ENCODE measurements around the gene OR10H1. TPM values are rescaled to one million over a fixed set of nuclear protein-coding genes. Genes with fewer than 3 reads are reported as not detected.

OR10H1 gene
- total and polyA plus RNA-seq, 4 donors = under 0.01 TPM; not detected in 3

DNA sequence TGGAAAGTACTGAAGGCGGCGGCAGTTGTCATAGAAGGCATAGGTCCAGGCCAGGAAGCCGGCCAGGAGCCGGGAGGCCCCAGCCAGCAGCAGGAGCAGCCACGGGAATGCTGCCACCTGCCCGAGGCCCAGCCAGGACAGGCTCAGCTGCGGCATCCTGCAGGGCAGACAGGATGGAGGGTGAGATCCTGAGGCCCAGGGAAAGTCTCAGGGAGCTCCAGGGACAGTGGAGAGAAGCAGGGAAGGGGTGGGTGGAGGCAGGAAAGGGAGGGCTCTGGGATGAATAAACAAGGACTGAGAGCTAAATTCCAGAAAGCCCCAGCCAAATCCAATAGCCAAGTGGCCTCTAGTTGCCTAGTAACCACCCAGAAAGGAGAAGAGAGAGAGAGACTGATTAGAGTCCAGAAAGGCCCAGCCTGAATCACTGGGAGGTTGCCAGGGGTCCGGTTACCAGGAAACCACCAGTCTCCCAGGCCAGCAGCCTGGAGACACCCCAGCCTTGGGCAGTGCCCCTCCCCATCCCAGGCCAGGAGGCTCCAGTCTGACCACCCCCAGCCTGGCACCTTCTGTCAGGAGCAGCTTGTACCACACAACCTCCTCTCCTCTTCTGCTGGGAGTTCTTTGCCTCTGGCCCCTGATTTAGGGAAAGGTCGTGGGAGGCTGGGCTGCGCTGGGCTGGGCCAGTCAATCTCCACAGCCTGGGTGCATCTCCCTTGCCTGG lies 35.5 kb downstream of the OR10H1 start:
- Histone ChIP-seq H3K4me1 (ENCODE audit: control insufficient read depth in 4 of 4, insufficient read depth in 4 of 4, low read length in 3 of 4) (peaks cover 0 to 11% (median 7%) of the 10 kb centered on the region in 4 donors), H3K27me3 (ENCODE audit: control insufficient read depth in 4 of 4, insufficient read depth in 4 of 4, low read length in 3 of 4) (peaks cover 0 to 3% (median 0%) of the 10 kb centered on the region in 4 donors), H3K36me3 (ENCODE audit: control insufficient read depth in 4 of 4, insufficient read depth in 3 of 4, low read depth in 1 of 4, low read length in 3 of 4) (no peaks in the 10 kb centered on the region), H3K9ac (ENCODE audit: low read depth in 1 of 2, low read length in 2 of 2) (no peak overlapping the region), H3K9me3 (ENCODE audit: control insufficient read depth in 4 of 4, low read length in 3 of 4) (no peaks in the 10 kb centered on the region), H3K27ac (ENCODE audit: low read depth in 1 of 2, low read length in 2 of 2) (peak overlapping the region in 1 of 2 donors; percentile 36), H3K4me3 (ENCODE audit: low read depth in 1 of 3, low read length in 3 of 3) (no peak overlapping the region)
- WGBS = 21% methylated on average over 10 of the region's 10 CpGs
- DNase-seq (ENCODE audit: low spot score) = no peak
- TF ChIP-seq YY1 (IDR thresholded peaks at IDR 0.05) (no peak), RXRA (IDR thresholded peaks at IDR 0.05) (no peak), JUND (IDR thresholded peaks at IDR 0.05) (no peak), HNF4A (conservative IDR thresholded peaks at IDR 0.05) (peak in 1 of 2 donors; percentile 31), EGR1 (IDR thresholded peaks at IDR 0.05; ENCODE audit: low read depth in 2 of 2) (no peak), FOXA1 (IDR thresholded peaks at IDR 0.05) (no peak), GABPA (IDR thresholded peaks at IDR 0.05 in 1 of 2, conservative IDR thresholded peaks at IDR 0.05 in 1 of 2) (no peak), SP1 (IDR thresholded peaks at IDR 0.05) (peak; percentile 27), NR2F2 (IDR thresholded peaks at IDR 0.05) (peak; percentile 34), HNF4G (IDR thresholded peaks at IDR 0.05) (no peak), FOXA2 (IDR thresholded peaks at IDR 0.05) (no peak), TAF1 (conservative IDR thresholded peaks at IDR 0.05) (no peak), RAD21 (IDR thresholded peaks at IDR 0.05) (peak in 1 of 2 donors; percentile 42)
- TF ChIP-seq, protein P1, sequence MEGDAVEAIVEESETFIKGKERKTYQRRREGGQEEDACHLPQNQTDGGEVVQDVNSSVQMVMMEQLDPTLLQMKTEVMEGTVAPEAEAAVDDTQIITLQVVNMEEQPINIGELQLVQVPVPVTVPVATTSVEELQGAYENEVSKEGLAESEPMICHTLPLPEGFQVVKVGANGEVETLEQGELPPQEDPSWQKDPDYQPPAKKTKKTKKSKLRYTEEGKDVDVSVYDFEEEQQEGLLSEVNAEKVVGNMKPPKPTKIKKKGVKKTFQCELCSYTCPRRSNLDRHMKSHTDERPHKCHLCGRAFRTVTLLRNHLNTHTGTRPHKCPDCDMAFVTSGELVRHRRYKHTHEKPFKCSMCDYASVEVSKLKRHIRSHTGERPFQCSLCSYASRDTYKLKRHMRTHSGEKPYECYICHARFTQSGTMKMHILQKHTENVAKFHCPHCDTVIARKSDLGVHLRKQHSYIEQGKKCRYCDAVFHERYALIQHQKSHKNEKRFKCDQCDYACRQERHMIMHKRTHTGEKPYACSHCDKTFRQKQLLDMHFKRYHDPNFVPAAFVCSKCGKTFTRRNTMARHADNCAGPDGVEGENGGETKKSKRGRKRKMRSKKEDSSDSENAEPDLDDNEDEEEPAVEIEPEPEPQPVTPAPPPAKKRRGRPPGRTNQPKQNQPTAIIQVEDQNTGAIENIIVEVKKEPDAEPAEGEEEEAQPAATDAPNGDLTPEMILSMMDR (IDR thresholded peaks at IDR 0.05; ENCODE audit: low read depth, low read length, missing input control) = no peak
- TF ChIP-seq, protein P2, sequence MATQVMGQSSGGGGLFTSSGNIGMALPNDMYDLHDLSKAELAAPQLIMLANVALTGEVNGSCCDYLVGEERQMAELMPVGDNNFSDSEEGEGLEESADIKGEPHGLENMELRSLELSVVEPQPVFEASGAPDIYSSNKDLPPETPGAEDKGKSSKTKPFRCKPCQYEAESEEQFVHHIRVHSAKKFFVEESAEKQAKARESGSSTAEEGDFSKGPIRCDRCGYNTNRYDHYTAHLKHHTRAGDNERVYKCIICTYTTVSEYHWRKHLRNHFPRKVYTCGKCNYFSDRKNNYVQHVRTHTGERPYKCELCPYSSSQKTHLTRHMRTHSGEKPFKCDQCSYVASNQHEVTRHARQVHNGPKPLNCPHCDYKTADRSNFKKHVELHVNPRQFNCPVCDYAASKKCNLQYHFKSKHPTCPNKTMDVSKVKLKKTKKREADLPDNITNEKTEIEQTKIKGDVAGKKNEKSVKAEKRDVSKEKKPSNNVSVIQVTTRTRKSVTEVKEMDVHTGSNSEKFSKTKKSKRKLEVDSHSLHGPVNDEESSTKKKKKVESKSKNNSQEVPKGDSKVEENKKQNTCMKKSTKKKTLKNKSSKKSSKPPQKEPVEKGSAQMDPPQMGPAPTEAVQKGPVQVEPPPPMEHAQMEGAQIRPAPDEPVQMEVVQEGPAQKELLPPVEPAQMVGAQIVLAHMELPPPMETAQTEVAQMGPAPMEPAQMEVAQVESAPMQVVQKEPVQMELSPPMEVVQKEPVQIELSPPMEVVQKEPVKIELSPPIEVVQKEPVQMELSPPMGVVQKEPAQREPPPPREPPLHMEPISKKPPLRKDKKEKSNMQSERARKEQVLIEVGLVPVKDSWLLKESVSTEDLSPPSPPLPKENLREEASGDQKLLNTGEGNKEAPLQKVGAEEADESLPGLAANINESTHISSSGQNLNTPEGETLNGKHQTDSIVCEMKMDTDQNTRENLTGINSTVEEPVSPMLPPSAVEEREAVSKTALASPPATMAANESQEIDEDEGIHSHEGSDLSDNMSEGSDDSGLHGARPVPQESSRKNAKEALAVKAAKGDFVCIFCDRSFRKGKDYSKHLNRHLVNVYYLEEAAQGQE (IDR thresholded peaks at IDR 0.05) = no peak
- TF ChIP-seq, protein P3, sequence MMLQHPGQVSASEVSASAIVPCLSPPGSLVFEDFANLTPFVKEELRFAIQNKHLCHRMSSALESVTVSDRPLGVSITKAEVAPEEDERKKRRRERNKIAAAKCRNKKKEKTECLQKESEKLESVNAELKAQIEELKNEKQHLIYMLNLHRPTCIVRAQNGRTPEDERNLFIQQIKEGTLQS (IDR thresholded peaks at IDR 0.05) = no peak
- TF ChIP-seq, protein P4, sequence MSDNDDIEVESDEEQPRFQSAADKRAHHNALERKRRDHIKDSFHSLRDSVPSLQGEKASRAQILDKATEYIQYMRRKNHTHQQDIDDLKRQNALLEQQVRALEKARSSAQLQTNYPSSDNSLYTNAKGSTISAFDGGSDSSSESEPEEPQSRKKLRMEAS (IDR thresholded peaks at IDR 0.05) = no peak
- TF ChIP-seq, protein P5, sequence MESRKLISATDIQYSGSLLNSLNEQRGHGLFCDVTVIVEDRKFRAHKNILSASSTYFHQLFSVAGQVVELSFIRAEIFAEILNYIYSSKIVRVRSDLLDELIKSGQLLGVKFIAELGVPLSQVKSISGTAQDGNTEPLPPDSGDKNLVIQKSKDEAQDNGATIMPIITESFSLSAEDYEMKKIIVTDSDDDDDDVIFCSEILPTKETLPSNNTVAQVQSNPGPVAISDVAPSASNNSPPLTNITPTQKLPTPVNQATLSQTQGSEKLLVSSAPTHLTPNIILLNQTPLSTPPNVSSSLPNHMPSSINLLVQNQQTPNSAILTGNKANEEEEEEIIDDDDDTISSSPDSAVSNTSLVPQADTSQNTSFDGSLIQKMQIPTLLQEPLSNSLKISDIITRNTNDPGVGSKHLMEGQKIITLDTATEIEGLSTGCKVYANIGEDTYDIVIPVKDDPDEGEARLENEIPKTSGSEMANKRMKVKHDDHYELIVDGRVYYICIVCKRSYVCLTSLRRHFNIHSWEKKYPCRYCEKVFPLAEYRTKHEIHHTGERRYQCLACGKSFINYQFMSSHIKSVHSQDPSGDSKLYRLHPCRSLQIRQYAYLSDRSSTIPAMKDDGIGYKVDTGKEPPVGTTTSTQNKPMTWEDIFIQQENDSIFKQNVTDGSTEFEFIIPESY (IDR thresholded peaks at IDR 0.05) = no peak

Measured in liver (tissue), 9 donors.